Measurements from ENCODE around the gene HS3ST3A1.

DNA sequence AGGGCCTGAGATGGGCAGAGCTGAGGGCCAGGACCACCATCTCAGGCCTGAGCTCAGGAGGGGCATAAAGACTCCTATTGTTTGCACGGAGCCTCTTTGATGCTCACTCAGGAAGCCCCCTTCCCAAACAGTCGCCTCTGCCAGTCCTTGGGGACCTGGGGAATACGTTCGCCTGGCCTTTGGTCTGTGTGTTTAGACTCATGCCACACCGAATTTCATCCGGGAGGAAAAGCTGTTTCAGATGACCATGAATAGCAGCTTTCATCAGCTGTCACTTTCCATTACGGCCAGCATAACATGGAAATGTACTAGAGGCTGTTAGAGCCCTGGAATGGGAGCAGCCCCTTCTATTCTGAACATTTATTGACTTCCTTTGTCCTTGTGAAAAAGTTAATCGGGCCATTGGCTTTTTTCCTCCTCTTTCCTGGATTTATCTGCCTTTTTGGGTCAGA is 139.0 kb downstream of the HS3ST3A1 start:
- TF ChIP-seq POLR2A (IDR thresholded peaks at IDR 0.05; ENCODE audit: low read length) (no peak), GATA1 (IDR thresholded peaks at IDR 0.05; ENCODE audit: low read depth, low read length) (no peak)
